ENCODE data around the gene PGAP3. TPM values are rescaled to one million over a fixed set of nuclear protein-coding genes. Genes with fewer than 3 reads are reported as not detected.

The PGAP3 gene
- total and polyA plus RNA-seq, 2 experiments from 2014 or later: 29.7 to 34.2 TPM

- DNase-seq (ENCODE audit: low read depth in 1 of 2, low spot score in 1 of 2): no peak
- peaks cover 21% of the 10 kb centered on the region for H3K4me1 ChIP-seq (ENCODE audit: low read depth)
- H3K4me3 ChIP-seq: peak overlapping the region; percentile 69
- no peak for TF ChIP-seq CTCF (IDR thresholded peaks at IDR 0.05; ENCODE audit: low read depth, low read length)
- H3K36me3 ChIP-seq: no peaks in the 10 kb centered on the region
- H3K27ac ChIP-seq: peak overlapping the region; percentile 80
- H3K27me3 ChIP-seq: no peaks in the 10 kb centered on the region
- H3K9me3 ChIP-seq (ENCODE audit: low read depth): no peaks in the 10 kb centered on the region
Measured at GRCh38 chr17:39636587-39636926, 51.3 kb downstream of the PGAP3 start.

GRCh38 chr17:39635614-39636176 is 52.2 kb downstream of the PGAP3 start:
- DNase-seq (ENCODE audit: low read depth in 1 of 2, low spot score in 1 of 2): no peak
- TF ChIP-seq CTCF (IDR thresholded peaks at IDR 0.05; ENCODE audit: low read depth, low read length): no peak
- Histone ChIP-seq H3K4me3 (no peak overlapping the region), H3K9me3 (ENCODE audit: low read depth) (no peaks in the 10 kb centered on the region), H3K4me1 (ENCODE audit: low read depth) (peaks cover 18% of the 10 kb centered on the region), H3K27me3 (no peaks in the 10 kb centered on the region), H3K27ac (no peak overlapping the region), H3K36me3 (no peaks in the 10 kb centered on the region)

GRCh38 chr17:39634384-39634871 is 53.4 kb downstream of the PGAP3 start:
- Histone ChIP-seq H3K36me3 (no peaks in the 10 kb centered on the region), H3K9me3 (ENCODE audit: low read depth) (no peaks in the 10 kb centered on the region), H3K27ac (no peak overlapping the region), H3K27me3 (no peaks in the 10 kb centered on the region), H3K4me3 (no peak overlapping the region), H3K4me1 (ENCODE audit: low read depth) (peaks cover 18% of the 10 kb centered on the region)
- DNase-seq (ENCODE audit: low read depth in 1 of 2, low spot score in 1 of 2): peak; percentile 54 to 59
- TF ChIP-seq CTCF (IDR thresholded peaks at IDR 0.05; ENCODE audit: low read depth, low read length): peak; percentile 75

- H3K4me1 ChIP-seq (ENCODE audit: low read depth): peaks cover 18% of the 10 kb centered on the region
- no peak overlapping the region for H3K4me3 ChIP-seq
- no peak overlapping the region for H3K27ac ChIP-seq
Measured at GRCh38 chr17:39633570-39634183, 54.2 kb downstream of the PGAP3 start.

GRCh38 chr17:39632153-39632941 is 55.5 kb downstream of the PGAP3 start:
- Histone ChIP-seq H3K9me3 (ENCODE audit: low read depth) (no peaks in the 10 kb centered on the region), H3K27me3 (peaks cover 13% of the 10 kb centered on the region), H3K4me3 (no peak overlapping the region), H3K27ac (no peak overlapping the region), H3K36me3 (no peaks in the 10 kb centered on the region), H3K4me1 (ENCODE audit: low read depth) (peaks cover 17% of the 10 kb centered on the region)
- DNase-seq (ENCODE audit: low read depth in 1 of 2, low spot score in 1 of 2): no peak
- no peak for TF ChIP-seq CTCF (IDR thresholded peaks at IDR 0.05; ENCODE audit: low read depth, low read length)

More at GRCh38 chr17:39633570-39634183, 54.2 kb downstream of the PGAP3 start:
- H3K27me3 ChIP-seq: no peaks in the 10 kb centered on the region
- no peak for DNase-seq (ENCODE audit: low read depth in 1 of 2, low spot score in 1 of 2)
- H3K36me3 ChIP-seq: no peaks in the 10 kb centered on the region
- TF ChIP-seq CTCF (IDR thresholded peaks at IDR 0.05; ENCODE audit: low read depth, low read length): no peak
- no peaks in the 10 kb centered on the region for H3K9me3 ChIP-seq (ENCODE audit: low read depth)
